ENCODE results near the gene PDS5A.

DNA sequence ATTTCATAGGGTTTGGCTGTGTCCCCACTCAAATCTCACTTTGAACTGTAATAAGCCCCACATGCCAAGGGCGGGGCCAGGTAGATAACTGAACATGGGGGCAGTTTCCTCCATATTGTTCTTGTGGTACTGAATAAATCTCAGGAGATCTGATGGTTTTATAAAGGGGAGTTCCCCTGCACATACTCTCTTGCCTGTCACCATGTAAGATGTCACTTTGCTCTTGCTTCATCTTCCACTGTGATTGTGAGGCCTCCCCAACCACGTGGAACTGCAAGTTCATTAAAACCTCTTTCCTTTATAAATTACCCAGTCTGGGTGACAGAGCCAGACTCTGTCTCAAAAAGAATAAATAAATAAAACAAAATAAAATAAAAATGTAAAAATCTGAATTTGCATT lies 95.9 kb downstream of the PDS5A start:
- TF ChIP-seq, protein P1, sequence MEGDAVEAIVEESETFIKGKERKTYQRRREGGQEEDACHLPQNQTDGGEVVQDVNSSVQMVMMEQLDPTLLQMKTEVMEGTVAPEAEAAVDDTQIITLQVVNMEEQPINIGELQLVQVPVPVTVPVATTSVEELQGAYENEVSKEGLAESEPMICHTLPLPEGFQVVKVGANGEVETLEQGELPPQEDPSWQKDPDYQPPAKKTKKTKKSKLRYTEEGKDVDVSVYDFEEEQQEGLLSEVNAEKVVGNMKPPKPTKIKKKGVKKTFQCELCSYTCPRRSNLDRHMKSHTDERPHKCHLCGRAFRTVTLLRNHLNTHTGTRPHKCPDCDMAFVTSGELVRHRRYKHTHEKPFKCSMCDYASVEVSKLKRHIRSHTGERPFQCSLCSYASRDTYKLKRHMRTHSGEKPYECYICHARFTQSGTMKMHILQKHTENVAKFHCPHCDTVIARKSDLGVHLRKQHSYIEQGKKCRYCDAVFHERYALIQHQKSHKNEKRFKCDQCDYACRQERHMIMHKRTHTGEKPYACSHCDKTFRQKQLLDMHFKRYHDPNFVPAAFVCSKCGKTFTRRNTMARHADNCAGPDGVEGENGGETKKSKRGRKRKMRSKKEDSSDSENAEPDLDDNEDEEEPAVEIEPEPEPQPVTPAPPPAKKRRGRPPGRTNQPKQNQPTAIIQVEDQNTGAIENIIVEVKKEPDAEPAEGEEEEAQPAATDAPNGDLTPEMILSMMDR (IDR thresholded peaks at IDR 0.05): no peak
- no peak for TF ChIP-seq POLR2A (IDR thresholded peaks at IDR 0.05)

Data from heart left ventricle (tissue), 13 donors.